ENCODE data around the gene OMP.

OMP gene

GRCh38 chr11:77108436-77108835, 5.8 kb downstream of the OMP start:
- DNase-seq: no peak

GRCh38 chr11:77109236-77110019, 6.8 kb downstream of the OMP start:
- no peak for DNase-seq

- no peak for DNase-seq
Measured at GRCh38 chr11:77110836-77111235, 8.2 kb downstream of the OMP start.

GRCh38 chr11:77111277-77111676, 8.6 kb downstream of the OMP start:
- no peak for DNase-seq

- no peak for DNase-seq
Measured at GRCh38 chr11:77111946-77112345, 9.3 kb downstream of the OMP start.

- DNase-seq: no peak
Measured at GRCh38 chr11:77112641-77113381, 10.2 kb downstream of the OMP start.

GRCh38 chr11:77113382-77114088, 10.9 kb downstream of the OMP start:
- DNase-seq: no peak

- DNase-seq: no peak
Measured at GRCh38 chr11:77114089-77114463, 11.4 kb downstream of the OMP start.

GRCh38 chr11:77115181-77115611, 12.6 kb downstream of the OMP start:
- DNase-seq: no peak

- DNase-seq: no peak
Measured at GRCh38 chr11:77115956-77116355, 13.3 kb downstream of the OMP start.

- DNase-seq: no peak
Measured at GRCh38 chr11:77117492-77117891, 14.9 kb downstream of the OMP start.

GRCh38 chr11:77118086-77118485, 15.4 kb downstream of the OMP start:
- no peak for DNase-seq

- DNase-seq: no peak
Measured at GRCh38 chr11:77118971-77119370, 16.3 kb downstream of the OMP start.

- no peak for DNase-seq
Measured at GRCh38 chr11:77119531-77119936, 16.9 kb downstream of the OMP start.

GRCh38 chr11:77120571-77120970, 17.9 kb downstream of the OMP start:
- DNase-seq: no peak

GRCh38 chr11:77121096-77121640, 18.5 kb downstream of the OMP start:
- no peak for DNase-seq

- DNase-seq: no peak
Measured at GRCh38 chr11:77121876-77122575, 19.4 kb downstream of the OMP start.

- DNase-seq: no peak
Measured at GRCh38 chr11:77122576-77123212, 20.1 kb downstream of the OMP start.

GRCh38 chr11:77123591-77123990, 21.0 kb downstream of the OMP start:
- no peak for DNase-seq

- no peak for DNase-seq
Measured at GRCh38 chr11:77124041-77124440, 21.4 kb downstream of the OMP start.

GRCh38 chr11:77124488-77124887, 21.8 kb downstream of the OMP start:
- DNase-seq: no peak

GRCh38 chr11:77125191-77125590, 22.6 kb downstream of the OMP start:
- no peak for DNase-seq

Data from stimulated activated CD4-positive, alpha-beta T cell treated with anti-CD3 and anti-CD28 coated beads, Interleukin-1b, Interleukin-23, amount 100 ng/mL, for 48 hours (primary cell).